Colonic mucosa (tissue), 4 donors: Measurements from ENCODE around the gene TMPRSS7. TPM values are rescaled to one million over a fixed set of nuclear protein-coding genes. Genes with fewer than 3 reads are reported as not detected.

ENCODE experiments used
- DNase-seq: peaks from one replicate; pipeline ENCODE4 v3.0.0-alpha.2; 2020
- H3K27ac ChIP-seq: fragments of 200-600 bp; one replicate; pipeline ENCODE4 v1.8.0; 2021
- H3K27me3 ChIP-seq: fragments of 200-600 bp; one replicate; pipeline ENCODE4 v1.8.0; 2021
- H3K36me3 ChIP-seq: fragments of 200-600 bp; one replicate; pipeline ENCODE4 v1.8.0; 2021
- H3K4me1 ChIP-seq: fragments of 200-600 bp; one replicate; pipeline ENCODE4 v1.8.0; 2021; ENCODE audit warnings: mild to moderate bottlenecking
- H3K4me3 ChIP-seq: fragments of 200-600 bp; one replicate; pipeline ENCODE4 v1.8.0; 2021
- H3K9ac ChIP-seq, 2 donors: one replicate each; pipeline ENCODE4 v1.7.0; 2013; ENCODE audit warnings: control low read depth in 2 of 2, low read depth in 2 of 2, low read length in 2 of 2
- H3K9me3 ChIP-seq: fragments of 200-600 bp; one replicate; pipeline ENCODE4 v1.8.0; 2021
- CTCF ChIP-seq: fragments of 200-600 bp; IDR thresholded peaks from one replicate; pipeline ENCODE4 v1.8.0; 2022; ENCODE audit warnings: antibody characterized with exemption, mild to moderate bottlenecking
- intact Hi-C: fragments of 100-400 bp; cut with DNase I; formaldehyde crosslinking; loops from one replicate; pipeline ENCODE4 v1.14.1; 2022
- total RNA-seq, 2 donors: library from RNA; stranded (reverse); fragmentation: NEBNext Ultra II Directional in 1 of 2; extraction: Animal tissue kit (Norgen Biotek cat#: 25700) in 1 of 2; gene quantifications; one replicate each; pipeline ENCODE4 v1.2.1, GENCODE V29; 2021
- donor health status: healthy.
- donor health status: DM: no; HTN: no; CAD: no.
- donor health status: DM: no; HTN: no; CAD: no.

TMPRSS7 gene
- total RNA-seq, 2 donors from 2014 or later = not detected

- H3K27me3 ChIP-seq = no peaks in the 10 kb centered on the region
- no peak overlapping the region for H3K4me3 ChIP-seq
These were observed 20.8 kb upstream of the TMPRSS7 start for GRCh38 chr3:112013784-112014143.

GRCh38 chr3:112017091-112017490 is 17.4 kb upstream of the TMPRSS7 start:
- no peak for DNase-seq
- Histone ChIP-seq H3K9me3 (no peaks in the 10 kb centered on the region), H3K9ac (no peak overlapping the region), H3K36me3 (no peaks in the 10 kb centered on the region), H3K27ac (no peak overlapping the region), H3K4me1 (no peaks in the 10 kb centered on the region), H3K27me3 (no peaks in the 10 kb centered on the region), H3K4me3 (no peak overlapping the region)
- intact Hi-C loops = loop anchor here (2.0 kb wide), 1 partner anchor 30 kb away; no protein-coding TSS in a partner anchor
- no peak for TF ChIP-seq CTCF

More at GRCh38 chr3:112013784-112014143, 20.8 kb upstream of the TMPRSS7 start:
- H3K36me3 ChIP-seq = no peaks in the 10 kb centered on the region
- H3K9ac ChIP-seq = no peak overlapping the region
- no peak overlapping the region for H3K27ac ChIP-seq
- intact Hi-C loops = no loop called here
- TF ChIP-seq CTCF = no peak
- DNase-seq = no peak
- no peaks in the 10 kb centered on the region for H3K9me3 ChIP-seq
- no peaks in the 10 kb centered on the region for H3K4me1 ChIP-seq

GRCh38 chr3:112018712-112019111 is 15.8 kb upstream of the TMPRSS7 start:
- H3K27ac ChIP-seq = no peak overlapping the region
- intact Hi-C loops = no loop called here
- no peaks in the 10 kb centered on the region for H3K9me3 ChIP-seq
- H3K27me3 ChIP-seq = no peaks in the 10 kb centered on the region
- no peaks in the 10 kb centered on the region for H3K4me1 ChIP-seq
- H3K4me3 ChIP-seq = no peak overlapping the region
- TF ChIP-seq CTCF = no peak
- no peak for DNase-seq
- H3K36me3 ChIP-seq = no peaks in the 10 kb centered on the region
- no peak overlapping the region for H3K9ac ChIP-seq

GRCh38 chr3:112019716-112020115 is 14.8 kb upstream of the TMPRSS7 start:
- no peaks in the 10 kb centered on the region for H3K9me3 ChIP-seq
- H3K27me3 ChIP-seq = no peaks in the 10 kb centered on the region
- H3K4me1 ChIP-seq = no peaks in the 10 kb centered on the region
- no peaks in the 10 kb centered on the region for H3K36me3 ChIP-seq
- DNase-seq = no peak
- no peak overlapping the region for H3K4me3 ChIP-seq
- no peak overlapping the region for H3K9ac ChIP-seq
- no peak overlapping the region for H3K27ac ChIP-seq
- intact Hi-C loops = no loop called here
- no peak for TF ChIP-seq CTCF

- Histone ChIP-seq H3K36me3 (no peaks in the 10 kb centered on the region), H3K4me3 (no peak overlapping the region), H3K9ac (no peak overlapping the region), H3K27ac (no peak overlapping the region), H3K4me1 (no peaks in the 10 kb centered on the region), H3K27me3 (no peaks in the 10 kb centered on the region), H3K9me3 (no peaks in the 10 kb centered on the region)
- intact Hi-C loops = no loop called here
- TF ChIP-seq CTCF = no peak
- DNase-seq = no peak
These were observed 13.9 kb upstream of the TMPRSS7 start for GRCh38 chr3:112020674-112021085.

- Histone ChIP-seq H3K9me3 (no peaks in the 10 kb centered on the region), H3K27me3 (no peaks in the 10 kb centered on the region), H3K4me1 (no peaks in the 10 kb centered on the region), H3K36me3 (no peaks in the 10 kb centered on the region), H3K9ac (no peak overlapping the region), H3K4me3 (no peak overlapping the region), H3K27ac (no peak overlapping the region)
- no peak for TF ChIP-seq CTCF
- intact Hi-C loops = no loop called here
- no peak for DNase-seq
These were observed 7.4 kb upstream of the TMPRSS7 start for GRCh38 chr3:112027142-112027541.
